ENCODE results near the gene DPP6. TPM values are rescaled to one million over a fixed set of nuclear protein-coding genes. Genes with fewer than 3 reads are reported as not detected.
"Not testable (repeated sequence)": the region's sequence is repeated elsewhere in the genome, so short reads cannot be mapped to it uniquely, and the experiment has no call there.

Gene DPP6
- total RNA-seq, 1 donor from 2014 or later = not detected

DNA sequence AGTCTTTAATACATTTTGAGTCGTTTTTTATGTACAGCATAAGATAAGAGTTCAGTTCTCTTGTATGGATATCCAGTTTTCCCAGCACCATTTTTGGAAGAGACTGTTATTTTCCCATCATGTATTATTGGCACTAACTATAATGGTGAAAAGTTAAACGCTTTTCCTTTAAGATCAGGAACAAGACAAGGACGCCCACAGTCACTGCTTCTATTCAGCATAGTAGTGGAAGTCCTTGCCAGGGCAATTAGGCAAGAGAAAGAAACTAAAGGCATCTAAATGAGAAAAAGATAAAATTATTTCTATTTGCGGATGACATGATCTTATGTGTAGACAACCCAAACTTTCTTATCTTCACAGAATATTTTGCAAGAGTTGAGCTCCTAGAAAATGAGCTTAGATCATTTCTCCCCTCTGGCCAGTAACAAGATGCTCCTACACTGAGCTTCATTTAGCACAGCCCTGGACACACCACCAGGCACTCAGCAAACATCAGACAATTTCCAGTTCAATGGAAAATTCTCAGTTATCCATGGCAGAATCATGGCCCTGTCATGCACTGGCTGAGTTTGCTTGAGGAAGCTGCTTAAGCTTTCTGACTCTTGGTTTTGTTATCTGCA, 61.6 kb downstream of the DPP6 start:
- DNase-seq (ENCODE audit: low spot score in 2 of 2); H3K4me3 ChIP-seq; H3K27ac ChIP-seq; intact Hi-C loops (cut with DNase I); H3K27me3 ChIP-seq; H3K36me3 ChIP-seq; H3K9me3 ChIP-seq; H3K4me1 ChIP-seq: not testable (repeated sequence)

DNA sequence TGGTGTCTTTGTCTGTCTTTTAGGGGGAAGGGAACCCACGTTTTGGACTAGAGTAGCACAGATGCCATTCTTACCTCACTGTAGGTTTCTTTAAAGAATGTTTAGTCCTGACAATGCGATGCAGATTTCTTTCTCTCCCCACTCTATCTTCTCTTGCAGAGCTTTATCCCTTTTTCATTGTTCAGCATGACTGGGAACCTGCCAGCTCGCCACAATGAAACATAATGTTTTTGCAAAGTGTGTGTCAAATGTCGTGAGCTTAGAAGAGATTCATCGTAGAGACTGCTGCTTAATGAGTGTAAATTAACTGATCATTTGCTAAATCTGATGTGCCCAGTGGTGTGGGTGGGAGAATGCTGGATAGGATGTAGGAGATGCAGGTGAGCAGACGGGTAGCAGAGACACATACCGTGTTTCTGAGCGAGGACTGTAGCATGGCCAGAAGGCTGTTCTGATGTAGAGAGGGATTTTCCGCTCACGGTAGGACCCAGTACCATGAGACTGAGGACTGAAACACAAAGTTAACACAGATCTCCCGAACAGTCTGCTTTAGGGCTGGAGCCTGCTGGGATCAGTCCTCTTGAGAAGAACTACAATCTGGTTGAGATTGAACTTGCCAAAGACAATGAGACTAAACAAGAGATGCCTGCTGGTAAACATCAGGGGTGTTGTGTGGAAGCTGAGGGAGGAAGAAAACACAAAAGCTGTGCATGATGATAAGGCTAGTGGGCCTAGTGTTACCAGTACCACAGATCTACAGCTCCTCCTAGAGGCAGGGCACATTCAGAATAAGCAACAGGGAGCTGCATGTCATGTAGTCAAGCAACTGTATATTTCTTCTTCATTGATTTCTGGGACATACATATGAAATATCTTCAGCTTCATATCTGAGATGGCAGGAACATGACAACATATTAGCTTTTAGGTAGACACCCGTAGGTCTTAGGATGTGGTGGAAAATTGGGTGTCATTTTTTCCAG, 65.5 kb downstream of the DPP6 start:
- H3K4me1 ChIP-seq; intact Hi-C loops (cut with DNase I); H3K4me3 ChIP-seq; DNase-seq (ENCODE audit: low spot score in 2 of 2); H3K9me3 ChIP-seq; H3K36me3 ChIP-seq; H3K27me3 ChIP-seq; H3K27ac ChIP-seq: not testable (repeated sequence)

GRCh38 chr7:154120825-154121224, 68.6 kb downstream of the DPP6 start:
- intact Hi-C loops (cut with DNase I) = not testable (repeated sequence)

DNA sequence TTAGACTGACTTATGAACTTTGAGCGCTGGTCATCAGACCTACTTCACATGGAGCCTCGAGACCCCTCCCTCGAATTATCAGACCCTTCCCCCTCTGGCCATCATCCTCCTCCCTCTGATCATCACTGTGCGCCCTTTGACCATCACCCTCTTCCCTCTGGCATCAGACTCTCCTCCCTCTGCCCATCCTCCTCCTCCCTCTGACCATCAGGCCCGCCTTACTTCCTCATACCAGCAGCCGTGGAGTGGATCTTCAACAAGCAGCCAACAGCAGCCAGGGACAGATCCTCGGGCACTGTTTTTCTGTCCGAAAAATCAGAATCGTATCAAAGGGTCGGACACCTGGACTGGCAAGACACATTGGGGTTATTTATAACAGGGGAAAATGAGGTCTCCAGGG, 70.5 kb downstream of the DPP6 start:
- H3K4me3 ChIP-seq; DNase-seq (ENCODE audit: low spot score in 2 of 2); H3K36me3 ChIP-seq; intact Hi-C loops (cut with DNase I); H3K27ac ChIP-seq; H3K9me3 ChIP-seq; H3K27me3 ChIP-seq; H3K4me1 ChIP-seq: not testable (repeated sequence)

More at GRCh38 chr7:154120825-154121224, 68.6 kb downstream of the DPP6 start:
- not testable (repeated sequence) for H3K4me1 ChIP-seq; H3K9me3 ChIP-seq; H3K36me3 ChIP-seq; H3K27me3 ChIP-seq; H3K27ac ChIP-seq; H3K4me3 ChIP-seq; DNase-seq (ENCODE audit: low spot score in 2 of 2)

DNA sequence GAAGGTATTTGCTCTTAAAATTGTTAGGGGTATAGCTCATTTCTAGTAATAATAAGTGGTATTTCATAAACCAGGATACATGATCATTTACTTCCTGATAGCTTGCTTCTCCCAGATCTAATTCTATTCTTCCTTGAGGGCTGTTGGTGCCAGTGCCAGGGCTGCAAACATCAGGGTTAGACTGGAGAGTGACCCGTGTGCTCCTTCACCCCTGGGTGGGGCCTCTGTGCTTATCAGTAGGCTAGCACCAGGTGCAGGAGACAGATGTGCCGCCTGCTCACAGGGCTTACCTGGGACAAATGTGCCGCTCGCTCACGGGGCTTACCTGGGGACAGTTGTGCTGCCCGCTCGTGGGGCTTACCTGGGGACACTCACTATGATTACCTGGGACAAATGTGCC, 71.2 kb downstream of the DPP6 start:
- H3K27ac ChIP-seq; H3K4me1 ChIP-seq; DNase-seq (ENCODE audit: low spot score in 2 of 2); H3K36me3 ChIP-seq; intact Hi-C loops (cut with DNase I); H3K9me3 ChIP-seq; H3K27me3 ChIP-seq; H3K4me3 ChIP-seq: not testable (repeated sequence)

GRCh38 chr7:154129142-154129541, 76.9 kb downstream of the DPP6 start:
- H3K4me3 ChIP-seq; H3K9me3 ChIP-seq; H3K4me1 ChIP-seq; H3K36me3 ChIP-seq; DNase-seq (ENCODE audit: low spot score in 2 of 2); H3K27ac ChIP-seq; H3K27me3 ChIP-seq; intact Hi-C loops (cut with DNase I): not testable (repeated sequence)

- intact Hi-C loops (cut with DNase I); H3K4me3 ChIP-seq; H3K27ac ChIP-seq; H3K27me3 ChIP-seq; DNase-seq (ENCODE audit: low spot score in 2 of 2); H3K36me3 ChIP-seq; H3K4me1 ChIP-seq; H3K9me3 ChIP-seq: not testable (repeated sequence)
Observed at GRCh38 chr7:154132617-154133016, 80.4 kb downstream of the DPP6 start.

DNA sequence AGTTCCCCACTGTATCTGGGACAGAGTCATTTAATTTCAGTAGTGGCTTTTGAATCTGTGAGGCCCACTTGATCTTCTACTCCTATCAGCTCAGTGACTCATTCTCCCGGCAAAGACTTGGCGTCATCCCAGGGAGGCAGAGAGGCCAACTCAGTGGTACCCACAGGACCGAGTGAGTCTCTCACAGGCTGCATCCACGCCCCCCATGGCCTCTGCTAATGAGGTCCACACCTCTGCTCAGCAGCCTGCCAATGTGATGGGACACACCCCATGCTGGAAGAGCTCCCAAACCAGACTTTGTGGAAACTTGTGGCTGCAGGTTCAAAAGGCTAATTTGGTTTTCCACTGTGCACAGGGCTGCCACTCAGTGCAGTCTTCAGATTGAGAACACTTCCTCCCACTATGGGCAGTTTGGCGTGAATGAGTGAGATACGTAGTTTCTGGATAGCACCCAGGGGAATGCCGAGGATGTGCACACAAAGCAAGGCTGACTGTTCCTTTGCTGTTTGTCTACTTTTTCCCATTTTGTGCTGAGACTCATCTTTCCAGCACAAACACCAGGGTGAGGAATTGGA, 81.6 kb downstream of the DPP6 start:
- DNase-seq (ENCODE audit: low spot score in 2 of 2); H3K9me3 ChIP-seq; H3K4me3 ChIP-seq; H3K27ac ChIP-seq; intact Hi-C loops (cut with DNase I); H3K36me3 ChIP-seq; H3K27me3 ChIP-seq; H3K4me1 ChIP-seq: not testable (repeated sequence)

DNA sequence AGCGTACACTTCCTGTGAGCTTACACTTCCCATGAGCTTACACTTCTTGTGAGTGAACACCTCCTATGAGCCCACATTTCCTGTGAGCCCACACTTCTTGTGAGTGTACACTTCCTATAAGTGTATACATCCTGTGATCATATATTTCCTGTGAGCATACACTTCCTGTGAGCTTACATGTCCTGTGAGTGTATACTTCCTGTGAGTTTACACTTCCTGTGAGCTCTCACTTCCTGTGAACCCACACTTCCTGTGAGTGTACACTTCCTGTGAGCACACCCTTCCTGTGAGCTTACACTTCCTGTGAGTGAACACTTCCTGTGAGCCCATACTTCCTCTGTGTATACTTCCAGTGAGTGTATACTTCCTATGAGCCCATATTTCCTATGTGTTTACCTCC, 82.5 kb downstream of the DPP6 start:
- H3K9me3 ChIP-seq; H3K27ac ChIP-seq; H3K36me3 ChIP-seq; H3K27me3 ChIP-seq; H3K4me3 ChIP-seq; H3K4me1 ChIP-seq; intact Hi-C loops (cut with DNase I); DNase-seq (ENCODE audit: low spot score in 2 of 2): not testable (repeated sequence)

DNA sequence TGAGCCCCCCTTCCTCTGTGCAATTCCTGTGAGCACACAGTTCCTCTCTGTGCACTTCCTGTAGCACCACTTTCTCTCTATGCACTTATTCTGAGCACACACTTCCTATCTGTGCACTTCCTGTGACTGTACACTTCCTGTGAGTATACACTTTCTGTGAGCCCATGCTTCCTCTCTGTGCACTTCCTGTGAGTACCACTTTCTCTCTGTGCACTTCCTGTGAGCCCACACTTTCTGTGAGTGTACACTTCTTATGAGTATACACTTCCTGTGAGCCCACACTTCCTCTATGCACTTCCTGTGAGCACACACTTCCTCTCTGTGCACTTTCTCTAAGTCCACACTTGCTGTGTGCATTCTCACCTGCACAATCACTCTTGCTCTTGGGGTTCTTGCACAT, 83.4 kb downstream of the DPP6 start:
- H3K4me3 ChIP-seq; intact Hi-C loops (cut with DNase I); H3K27me3 ChIP-seq; H3K27ac ChIP-seq; DNase-seq (ENCODE audit: low spot score in 2 of 2); H3K9me3 ChIP-seq; H3K4me1 ChIP-seq; H3K36me3 ChIP-seq: not testable (repeated sequence)

- H3K27me3 ChIP-seq; intact Hi-C loops (cut with DNase I); H3K36me3 ChIP-seq; DNase-seq (ENCODE audit: low spot score in 2 of 2); H3K4me1 ChIP-seq; H3K4me3 ChIP-seq; H3K9me3 ChIP-seq; H3K27ac ChIP-seq: not testable (repeated sequence)
Observed at GRCh38 chr7:154145922-154146706, 93.9 kb downstream of the DPP6 start.

- intact Hi-C loops (cut with DNase I); H3K9me3 ChIP-seq; H3K4me1 ChIP-seq; DNase-seq (ENCODE audit: low spot score in 2 of 2); H3K4me3 ChIP-seq; H3K36me3 ChIP-seq; H3K27ac ChIP-seq; H3K27me3 ChIP-seq: not testable (repeated sequence)
Observed at GRCh38 chr7:154146707-154147038, 94.5 kb downstream of the DPP6 start.

GRCh38 chr7:154148791-154149516, 96.8 kb downstream of the DPP6 start:
- H3K27ac ChIP-seq; DNase-seq (ENCODE audit: low spot score in 2 of 2); H3K4me1 ChIP-seq; H3K36me3 ChIP-seq; H3K9me3 ChIP-seq; H3K27me3 ChIP-seq; H3K4me3 ChIP-seq; intact Hi-C loops (cut with DNase I): not testable (repeated sequence)
